Adrenal gland (tissue), 19 donors: ENCODE data around the gene ZNF57. TPM values are rescaled to one million over a fixed set of nuclear protein-coding genes. Genes with fewer than 3 reads are reported as not detected.

Source experiments
- DNase-seq, 7 donors: peaks; one replicate each; pipeline ENCODE4 v3.0.0-alpha.2; 2019 to 2020
- H3K27ac ChIP-seq, 5 donors: fragments of 200-600 bp; sonication (generic) in 4 of 5; 1 replicate in 3 of 5; 2 replicates in 2 of 5; pipeline versions ENCODE4 v1.5.1 to v1.8.0; 2016 to 2020; ENCODE audit warnings: mild to moderate bottlenecking in 1 of 5
- H3K27me3 ChIP-seq: fragments of 200-600 bp; 2 replicates; pipeline ENCODE4 v1.8.0; 2021
- H3K36me3 ChIP-seq, 2 donors: fragments of 200-600 bp; replicated peaks in 1 of 2; 1 replicate in 1 of 2; 2 replicates in 1 of 2; pipeline versions ENCODE4 v1.5.1 to v1.8.0; 2018 to 2022
- H3K4me1 ChIP-seq, 2 donors: fragments of 200-600 bp; replicated peaks in 1 of 2; 1 replicate in 1 of 2; 2 replicates in 1 of 2; pipeline versions ENCODE4 v1.5.1 to v1.8.0; 2018 to 2021
- H3K4me3 ChIP-seq, 4 donors: fragments of 200-600 bp; sonication (generic) in 3 of 4; one replicate each; pipeline ENCODE4 v1.5.1; 2016 to 2018
- H3K9me3 ChIP-seq, 3 donors: fragments of 200-600 bp; sonication (generic) in 1 of 3; replicated peaks in 1 of 3; 1 replicate in 2 of 3; 2 replicates in 1 of 3; pipeline versions ENCODE4 v1.5.1 to v1.8.0; 2016 to 2021
- POLR2A ChIP-seq, 2 donors: fragments of 450-650 bp; IDR thresholded peaks; one replicate each; pipeline ENCODE4 v1.6.1; 2017; ENCODE audit warnings: antibody characterized with exemption in 2 of 2, mild to moderate bottlenecking in 2 of 2, moderate library complexity in 1 of 2
- WGBS, 4 donors: extraction: QIAGEN DNeasy Blood & Tissue Kit in 2 of 4; methylation state at CpG; one replicate each; pipeline versions ENCODE4 v1.1.5 to v1.1.7; 2013 to 2017; 5-methylcytosine and 5-hydroxymethylcytosine counted together
- intact Hi-C, 2 donors: fragments of 100-400 bp; cut with DNase I; formaldehyde crosslinking; loops; one replicate each; pipeline versions ENCODE4 v1.14.1 to v1.15.0; 2022 to 2023
- long read RNA-seq, 10 donors: library from polyadenylated mRNA in 3 of 10; unstranded in 2 of 10; stranded (forward) in 1 of 10; transcript quantifications; one replicate each; pipeline ENCODE4 v2.0.0 and lab custom pipeline, GENCODE V29; 2021 to 2026
- polyA plus RNA-seq, 3 donors: library from polyadenylated mRNA; stranded (reverse); fragments of 200-250 nt in 2 of 3; fragments of 350-450 nt in 1 of 3; fragmentation: Illumina TruSeq in 1 of 3; extraction: RNeasy Lipid Tissue Mini Kit (QIAGEN cat#74804) in 1 of 3; gene quantifications; one replicate each; pipeline ENCODE4 v1.2.3, GENCODE V29; 2013 to 2014
- total RNA-seq, 9 donors: library from RNA; depleted of rRNA in 4 of 9; stranded (reverse); fragments of >200 nt in 4 of 9; fragments of 120-200 nt in 1 of 9; fragmentation: NEBNext Ultra II Directional in 1 of 9; extraction: Animal tissue kit (Norgen Biotek cat#: 25700) in 1 of 9; gene quantifications; one replicate each; pipeline versions ENCODE4 v1.1.0 to v1.2.4, GENCODE V29; 2013 to 2023
- TF ChIP-seq, protein P1 (sequence below), 6 experiments: fragments of 450-650 bp in 4 of 6; fragments of 200-600 bp in 2 of 6; sonication (generic) in 1 of 6; IDR thresholded peaks; 1 replicate in 5 of 6; 2 replicates in 1 of 6; pipeline versions ENCODE4 v1.5.1 to v1.8.0; 2016 to 2021; ENCODE audit warnings: antibody characterized with exemption in 6 of 6, mild to moderate bottlenecking in 2 of 6, moderate library complexity in 1 of 6
- donor health status: healthy with polysubstance abuse.
- donor health status: Bipolar disorder and iron deficiency.
- donor health status: DM: yes; HTN: yes; CAD: no.
- donor health status: DM: no; HTN: no; CAD: no.
- donor health status: DM: no; HTN: no; CAD: no.
- donor health status: DM: yes; HTN: yes; CAD: no.

The ZNF57 gene
- total RNA-seq (1 to 10 TPM; 2.6 to 5.7 (median 3.5) TPM), polyA plus RNA-seq (1 to 10 TPM; 2.7 to 3.9 (median 3.4) TPM)
- long read RNA-seq, donor 1: 0 reads
- long read RNA-seq, donor 2, partial matches to known transcripts: 0 of 1 reads
- long read RNA-seq, donor 2, other reads (novel, unspliced or antisense): 0 of 1 reads
- long read RNA-seq, donor 3, partial matches to known transcripts: 0 of 1 reads
- long read RNA-seq, donor 3, other reads (novel, unspliced or antisense): 0 of 1 reads
- long read RNA-seq, donor 4, transcript ZNF57-201 (4 exons, 2,003 nt): major isoform, 9 of 9 reads
- long read RNA-seq, donor 4, partial matches to known transcripts: 0 of 9 reads
- long read RNA-seq, donor 4, other reads (novel, unspliced or antisense): 0 of 9 reads
- long read RNA-seq, donor 5, partial matches to known transcripts: 1 of 5 reads
- long read RNA-seq, donor 5, other reads (novel, unspliced or antisense): 0 of 5 reads
- long read RNA-seq, donor 6, partial matches to known transcripts: 0 of 3 reads
- long read RNA-seq, donor 6, other reads (novel, unspliced or antisense): 0 of 3 reads
- long read RNA-seq, donor 7, partial matches to known transcripts: 0 of 1 reads
- long read RNA-seq, donor 7, other reads (novel, unspliced or antisense): 0 of 1 reads
- long read RNA-seq, donor 8: 0 reads
- long read RNA-seq, donor 9: 0 reads
- long read RNA-seq, donor 10: 0 reads

- 0 to 1% (median 0%) methylated on average over 6 to 100 of the region's 100 CpGs for WGBS, 4 donors
- Histone ChIP-seq H3K27me3 (no peaks in the 10 kb centered on the region), H3K9me3 (peaks cover 0 to 6% (median 0%) of the 10 kb centered on the region in 3 donors), H3K4me3 (peak within 1 kb of the TSS; percentile 58 to 75 (median 72)), H3K4me1 (peaks cover 0 to 10% of the 10 kb centered on the region in 2 donors), H3K27ac (peak within 1 kb of the TSS; percentile 69 to 98 (median 86)), H3K36me3 (no peaks in the 10 kb centered on the region)
- peak; percentile 99 to 100 (median 100) for DNase-seq
- intact Hi-C loops: no loop called here
- TF ChIP-seq POLR2A (IDR thresholded peaks at IDR 0.05): peak in 1 of 2 donors; percentile 78
- TF ChIP-seq, protein P1, sequence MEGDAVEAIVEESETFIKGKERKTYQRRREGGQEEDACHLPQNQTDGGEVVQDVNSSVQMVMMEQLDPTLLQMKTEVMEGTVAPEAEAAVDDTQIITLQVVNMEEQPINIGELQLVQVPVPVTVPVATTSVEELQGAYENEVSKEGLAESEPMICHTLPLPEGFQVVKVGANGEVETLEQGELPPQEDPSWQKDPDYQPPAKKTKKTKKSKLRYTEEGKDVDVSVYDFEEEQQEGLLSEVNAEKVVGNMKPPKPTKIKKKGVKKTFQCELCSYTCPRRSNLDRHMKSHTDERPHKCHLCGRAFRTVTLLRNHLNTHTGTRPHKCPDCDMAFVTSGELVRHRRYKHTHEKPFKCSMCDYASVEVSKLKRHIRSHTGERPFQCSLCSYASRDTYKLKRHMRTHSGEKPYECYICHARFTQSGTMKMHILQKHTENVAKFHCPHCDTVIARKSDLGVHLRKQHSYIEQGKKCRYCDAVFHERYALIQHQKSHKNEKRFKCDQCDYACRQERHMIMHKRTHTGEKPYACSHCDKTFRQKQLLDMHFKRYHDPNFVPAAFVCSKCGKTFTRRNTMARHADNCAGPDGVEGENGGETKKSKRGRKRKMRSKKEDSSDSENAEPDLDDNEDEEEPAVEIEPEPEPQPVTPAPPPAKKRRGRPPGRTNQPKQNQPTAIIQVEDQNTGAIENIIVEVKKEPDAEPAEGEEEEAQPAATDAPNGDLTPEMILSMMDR (IDR thresholded peaks at IDR 0.05): no peak
These were observed at the start of gene ZNF57 for GRCh38 chr19:2900296-2901252. TSS of gene ZNF57 (plus strand) at chr19:2900928. CDS start at chr19:2901046, 118 bp downstream.

GRCh38 chr19:2852598-2852997 lies 48.1 kb upstream of the ZNF57 start:
- H3K4me1 ChIP-seq: no peaks in the 10 kb centered on the region
- no peaks in the 10 kb centered on the region for H3K27me3 ChIP-seq
- peaks cover 0 to 29% of the 10 kb centered on the region in 2 donors for H3K36me3 ChIP-seq
- H3K9me3 ChIP-seq: peaks cover 0 to 55% (median 8%) of the 10 kb centered on the region in 3 donors
- 96 to 98% (median 97%) methylated on average over 10 of the region's 10 CpGs for WGBS, 4 donors
- intact Hi-C loops: no loop called here
- TF ChIP-seq, protein P1 (IDR thresholded peaks at IDR 0.05): no peak
- no peak for TF ChIP-seq POLR2A (IDR thresholded peaks at IDR 0.05)
- no peak overlapping the region for H3K4me3 ChIP-seq
- no peak for DNase-seq
- no peak overlapping the region for H3K27ac ChIP-seq

GRCh38 chr19:2853015-2853606 lies 47.6 kb upstream of the ZNF57 start:
- no peak overlapping the region for H3K27ac ChIP-seq
- no peak for TF ChIP-seq POLR2A (IDR thresholded peaks at IDR 0.05)
- TF ChIP-seq, protein P1 (IDR thresholded peaks at IDR 0.05): no peak
- peaks cover 0 to 29% of the 10 kb centered on the region in 2 donors for H3K36me3 ChIP-seq
- H3K4me1 ChIP-seq: no peaks in the 10 kb centered on the region
- 94 to 100% (median 97%) methylated on average over 11 of the region's 11 CpGs for WGBS, 4 donors
- no peak for DNase-seq
- H3K4me3 ChIP-seq: no peak overlapping the region
- H3K9me3 ChIP-seq: peaks cover 0 to 55% (median 8%) of the 10 kb centered on the region in 3 donors
- H3K27me3 ChIP-seq: no peaks in the 10 kb centered on the region
- intact Hi-C loops: no loop called here
